Naive B cell (primary cell): ENCODE data around the gene WFDC10B. TPM values are rescaled to one million over a fixed set of nuclear protein-coding genes. Genes with fewer than 3 reads are reported as not detected.
"Not testable (repeated sequence)": the region's sequence is repeated elsewhere in the genome, so short reads cannot be mapped to it uniquely, and the experiment has no call there.

Experiments
- ATAC-seq, 2 donors: fragments of 150-1000 bp; cut with Tn5 transposase; 2 replicates each; pipeline ENCODE4 v1.10.0; 2021; ENCODE audit warnings: low read depth in 2 of 2, mild to moderate bottlenecking in 2 of 2, moderate library complexity in 2 of 2
- DNase-seq: peaks from one replicate; pipeline ENCODE4 v3.0.0; 2022
- H3K27ac Mint-ChIP-seq, 6 donors: one replicate each; pipeline ENCODE4 v1.8.0; 2020 to 2022; ENCODE audit warnings: mild to moderate bottlenecking in 6 of 6, mixed read lengths in 6 of 6, moderate library complexity in 5 of 6, inconsistent platforms in 2 of 6
- H3K27me3 Mint-ChIP-seq, 3 donors: one replicate each; pipeline ENCODE4 v1.8.0; 2021 to 2022; ENCODE audit warnings: mixed read lengths in 3 of 3, mild to moderate bottlenecking in 1 of 3
- H3K36me3 Mint-ChIP-seq, 2 donors: one replicate each; pipeline ENCODE4 v1.8.0; 2020 to 2022; ENCODE audit warnings: mixed read lengths in 2 of 2, inconsistent platforms in 1 of 2, mild to moderate bottlenecking in 1 of 2
- H3K4me1 Mint-ChIP-seq, 3 donors: one replicate each; pipeline ENCODE4 v1.8.0; 2020 to 2022; ENCODE audit warnings: mixed read lengths in 3 of 3, inconsistent platforms in 1 of 3, mild to moderate bottlenecking in 1 of 3, moderate library complexity in 1 of 3
- H3K4me3 Mint-ChIP-seq, 8 donors: one replicate each; pipeline ENCODE4 v1.8.0; 2020 to 2022; ENCODE audit warnings: mild to moderate bottlenecking in 8 of 8, mixed read lengths in 8 of 8, moderate library complexity in 8 of 8, inconsistent platforms in 2 of 8
- H3K9me3 Mint-ChIP-seq, 7 donors: one replicate each; pipeline ENCODE4 v1.8.0; 2020 to 2022; ENCODE audit warnings: mixed read lengths in 7 of 7, mild to moderate bottlenecking in 5 of 7, inconsistent platforms in 2 of 7, moderate library complexity in 1 of 7
- polyA plus RNA-seq, 6 donors: library from polyadenylated mRNA; unstranded; fragments of 300-500 nt; fragmentation: Illumina TruSeq; gene quantifications; one replicate each; pipeline ENCODE4 v1.2.3, GENCODE V29; 2021; ENCODE audit warnings: low read depth in 6 of 6

The WFDC10B gene
- polyA plus RNA-seq, 6 donors from 2014 or later, result not detected

DNA sequence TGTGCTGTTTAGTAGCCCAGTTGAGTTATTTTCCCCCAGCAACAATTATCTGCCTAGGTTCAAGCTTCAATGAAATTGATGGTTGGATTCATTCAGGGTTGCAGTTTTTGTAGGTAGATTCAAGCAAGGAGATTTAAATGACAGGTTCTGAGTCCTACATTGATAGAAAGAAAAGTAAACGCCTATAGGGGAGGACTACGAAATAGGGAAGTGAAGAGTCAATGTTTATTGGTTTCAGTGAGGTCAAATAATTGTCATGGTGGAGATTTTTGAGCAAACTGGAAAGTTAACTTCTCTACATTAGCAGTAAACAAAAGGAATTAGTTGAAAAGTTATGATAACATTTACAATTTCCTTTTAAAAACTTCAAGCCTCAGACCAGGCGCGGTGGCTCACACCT, 3.7 kb downstream of the WFDC10B start:
- peak in 1 of 2 donors; percentile 53 for ATAC-seq
- Mint-ChIP-seq H3K9me3 (peaks cover 0 to 2% (median 0%) of the 10 kb centered on the region in 7 donors), H3K27ac (peak overlapping the region; percentile 3 to 71 (median 47)), H3K27me3 (peaks cover 8 to 19% (median 17%) of the 10 kb centered on the region in 3 donors), H3K4me1 (peaks cover 9 to 26% (median 13%) of the 10 kb centered on the region in 3 donors), H3K36me3 (no peaks in the 10 kb centered on the region), H3K4me3 (peak overlapping the region in 3 of 8 donors; percentile 6 to 43 (median 37))
- DNase-seq, result no peak

DNA sequence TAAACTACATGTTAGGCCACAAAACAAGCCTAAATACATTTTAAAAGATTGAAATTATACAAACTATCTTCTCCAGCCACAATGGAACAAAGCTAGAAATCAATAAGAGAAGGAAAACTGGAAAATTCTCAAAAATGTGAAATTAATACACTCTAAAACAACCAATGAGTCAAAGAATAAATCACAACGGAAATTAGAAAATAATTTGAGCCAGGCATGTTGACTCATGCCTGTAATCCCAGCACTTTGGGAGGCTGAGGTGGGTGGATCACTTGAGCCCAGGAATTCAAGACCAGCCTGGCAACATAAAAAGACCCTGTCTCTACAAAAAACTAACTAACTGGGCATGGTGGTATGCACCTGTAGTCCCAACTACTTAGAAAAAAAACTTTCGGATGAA, 9.3 kb downstream of the WFDC10B start:
- H3K4me3 Mint-ChIP-seq, result no peak overlapping the region
- no peak for ATAC-seq
- no peak overlapping the region for H3K27ac Mint-ChIP-seq
- no peaks in the 10 kb centered on the region for H3K36me3 Mint-ChIP-seq
- peaks cover under 1 to 9% (median under 1%) of the 10 kb centered on the region in 3 donors for H3K4me1 Mint-ChIP-seq
- DNase-seq, result no peak
- H3K9me3 Mint-ChIP-seq, result peaks cover 0 to 6% (median 0%) of the 10 kb centered on the region in 7 donors
- peaks cover 0 to 40% (median 22%) of the 10 kb centered on the region in 3 donors for H3K27me3 Mint-ChIP-seq

DNA sequence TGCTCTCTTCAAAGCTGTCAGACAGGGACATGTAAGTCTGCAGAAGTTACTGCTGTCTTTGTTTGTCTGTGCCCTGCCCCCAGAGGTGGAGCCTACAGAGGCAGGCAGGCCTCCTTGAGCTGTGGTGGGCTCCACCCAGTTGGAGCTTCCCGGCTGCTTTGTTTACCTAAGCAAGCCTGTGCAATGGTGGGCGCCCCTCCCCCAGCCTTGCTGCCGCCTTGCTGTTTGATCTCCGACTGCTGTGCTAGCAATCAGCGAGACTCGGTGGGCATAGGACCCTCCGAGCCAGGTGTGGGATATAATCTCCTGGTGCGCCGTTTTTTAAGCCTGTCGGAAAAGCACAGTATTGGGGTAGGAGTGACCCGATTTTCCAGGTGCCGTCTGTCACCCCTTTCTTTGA, 11.5 kb downstream of the WFDC10B start:
- not testable (repeated sequence) for H3K36me3 Mint-ChIP-seq, H3K27ac Mint-ChIP-seq, ATAC-seq, H3K9me3 Mint-ChIP-seq, DNase-seq, H3K4me1 Mint-ChIP-seq, H3K4me3 Mint-ChIP-seq
- H3K27me3 Mint-ChIP-seq, result peaks cover 0 to 42% (median 22%) of the 10 kb centered on the region in 3 donors

DNA sequence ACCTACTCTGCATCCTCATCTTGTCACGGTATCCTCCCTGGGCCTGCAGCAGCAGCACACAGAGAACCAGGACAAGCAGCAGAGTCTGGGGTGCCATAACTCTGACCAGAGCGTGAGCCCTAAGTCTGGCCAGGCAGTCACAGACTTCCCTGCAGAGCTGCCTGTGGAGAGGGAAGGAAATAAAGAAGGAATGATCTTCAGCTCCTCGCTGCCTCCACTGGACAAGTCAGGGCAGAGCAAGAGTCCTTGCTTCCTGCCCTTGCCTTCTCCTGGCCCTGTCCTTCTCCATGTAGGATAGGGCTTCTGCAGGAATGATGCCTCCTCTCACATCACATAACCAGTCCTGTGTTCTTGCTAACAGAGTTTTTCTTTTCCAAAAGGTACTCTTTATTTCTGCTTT, 18.9 kb downstream of the WFDC10B start:
- DNase-seq (no peak), ATAC-seq (no peak)
- H3K27ac Mint-ChIP-seq, result no peak overlapping the region
- peaks cover 14 to 45% (median 19%) of the 10 kb centered on the region in 3 donors for H3K27me3 Mint-ChIP-seq
- H3K4me1 Mint-ChIP-seq, result no peaks in the 10 kb centered on the region
- no peaks in the 10 kb centered on the region for H3K36me3 Mint-ChIP-seq
- peaks cover 0 to 15% (median 0%) of the 10 kb centered on the region in 7 donors for H3K9me3 Mint-ChIP-seq
- H3K4me3 Mint-ChIP-seq, result no peak overlapping the region

DNA sequence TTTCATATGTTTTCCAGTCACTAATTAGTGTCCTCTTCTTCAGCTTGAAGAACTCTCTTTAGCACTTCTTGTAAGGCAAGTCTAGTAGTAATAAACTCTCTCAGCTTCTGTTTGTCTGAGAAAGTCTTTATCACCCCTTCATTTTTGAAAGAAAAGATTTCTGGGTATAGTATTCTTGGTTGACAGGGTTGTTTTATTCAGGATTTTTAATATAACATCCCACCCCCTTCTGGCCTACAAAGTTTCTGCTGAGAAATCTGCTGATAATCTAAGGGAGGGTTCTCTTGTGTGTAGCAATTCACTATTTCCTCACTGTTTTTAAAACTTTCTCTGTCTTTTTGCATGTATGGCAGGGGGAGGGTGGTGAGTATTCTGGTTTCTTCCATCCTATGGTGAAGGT, 25.2 kb downstream of the WFDC10B start:
- H3K9me3 Mint-ChIP-seq, result peaks cover 12 to 55% (median 40%) of the 10 kb centered on the region in 7 donors
- no peak overlapping the region for H3K27ac Mint-ChIP-seq
- no peaks in the 10 kb centered on the region for H3K4me1 Mint-ChIP-seq
- H3K4me3 Mint-ChIP-seq, result no peak overlapping the region
- DNase-seq (no peak), ATAC-seq (no peak)
- H3K36me3 Mint-ChIP-seq, result peaks cover 9 to 21% of the 10 kb centered on the region in 2 donors
- peaks cover 15 to 54% (median 32%) of the 10 kb centered on the region in 3 donors for H3K27me3 Mint-ChIP-seq

DNA sequence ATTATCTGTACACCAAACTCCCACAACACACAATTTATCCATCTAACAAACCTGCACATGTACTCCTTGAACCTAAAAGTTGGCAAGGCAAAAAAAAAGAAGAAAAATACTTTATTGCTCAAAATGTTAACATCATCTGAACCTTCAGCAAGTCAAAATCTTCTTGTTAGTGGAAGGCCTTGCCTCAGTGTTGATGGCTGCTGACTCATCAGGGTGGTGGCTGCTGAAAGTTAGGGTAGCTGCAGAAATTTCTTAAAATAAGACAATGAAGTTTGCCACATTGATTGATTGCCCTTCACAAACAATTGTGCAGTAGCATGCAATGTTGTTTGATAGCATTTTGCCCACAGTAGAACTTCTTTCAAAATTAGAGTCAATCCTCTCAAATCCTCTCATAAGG, 32.1 kb downstream of the WFDC10B start:
- peaks cover 7 to 34% (median 17%) of the 10 kb centered on the region in 7 donors for H3K9me3 Mint-ChIP-seq
- peaks cover 5 to 6% of the 10 kb centered on the region in 2 donors for H3K36me3 Mint-ChIP-seq
- no peaks in the 10 kb centered on the region for H3K4me1 Mint-ChIP-seq
- peaks cover 31 to 48% (median 35%) of the 10 kb centered on the region in 3 donors for H3K27me3 Mint-ChIP-seq
- no peak overlapping the region for H3K4me3 Mint-ChIP-seq
- ATAC-seq (no peak), DNase-seq (no peak)
- no peak overlapping the region for H3K27ac Mint-ChIP-seq

DNA sequence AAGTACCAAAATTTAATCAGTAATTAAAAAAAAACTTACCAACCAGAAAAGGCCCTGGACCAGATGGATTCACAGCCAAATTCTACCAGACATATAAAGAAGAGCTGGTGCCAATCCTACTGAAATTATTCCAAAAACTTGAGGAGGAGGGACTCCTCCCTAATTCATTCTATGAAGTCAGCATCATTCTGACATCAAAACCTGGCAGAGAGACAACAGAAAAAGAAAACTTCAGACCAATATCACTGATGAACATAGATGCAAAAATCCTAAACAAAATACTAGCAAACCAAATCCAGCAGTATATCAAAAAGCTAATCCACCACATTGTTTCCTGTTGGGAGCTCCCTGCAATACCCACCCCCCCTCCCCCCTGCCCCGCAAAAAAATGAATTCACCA, 34.7 kb downstream of the WFDC10B start, which contains the start of gene WFDC11:
WFDC11 (minus strand) TSS at position 101 of the 400 bp plus-strand sequence. CDS start 19,639 bp downstream, outside the sequence.
- ATAC-seq (no peak), DNase-seq (no peak)
- Mint-ChIP-seq H3K4me3 (no peak within 1 kb of the TSS), H3K27ac (peak within 1 kb of the TSS in 2 of 6 donors; percentile 2 to 87), H3K4me1 (no peaks in the 10 kb centered on the region), H3K36me3 (peaks cover 0 to 6% of the 10 kb centered on the region in 2 donors), H3K9me3 (peaks cover 0 to 14% (median 7%) of the 10 kb centered on the region in 7 donors), H3K27me3 (peaks cover 29 to 39% (median 39%) of the 10 kb centered on the region in 3 donors)

DNA sequence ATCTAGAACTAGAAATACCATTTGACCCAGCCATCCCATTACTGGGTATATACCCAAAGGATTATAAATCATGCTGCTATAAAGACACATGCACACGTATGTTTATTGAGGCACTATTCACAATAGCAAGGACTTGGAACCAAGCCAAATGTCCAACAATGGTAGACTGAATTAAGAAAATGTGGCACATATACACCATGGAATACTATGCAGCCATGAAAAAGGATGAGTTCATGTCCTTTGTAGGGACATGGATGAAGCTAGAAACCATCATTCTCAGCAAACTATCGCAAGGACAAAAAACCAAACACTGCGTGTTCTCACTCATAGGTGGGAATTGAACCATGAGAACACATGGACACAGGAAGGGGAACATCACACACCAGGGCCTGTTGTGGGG, 47.8 kb downstream of the WFDC10B start:
- not testable (repeated sequence) for H3K4me1 Mint-ChIP-seq, ATAC-seq, DNase-seq, H3K4me3 Mint-ChIP-seq, H3K36me3 Mint-ChIP-seq, H3K27ac Mint-ChIP-seq
- peaks cover 0 to 30% (median 7%) of the 10 kb centered on the region in 7 donors for H3K9me3 Mint-ChIP-seq
- H3K27me3 Mint-ChIP-seq, result peaks cover 3 to 15% (median 8%) of the 10 kb centered on the region in 3 donors

DNA sequence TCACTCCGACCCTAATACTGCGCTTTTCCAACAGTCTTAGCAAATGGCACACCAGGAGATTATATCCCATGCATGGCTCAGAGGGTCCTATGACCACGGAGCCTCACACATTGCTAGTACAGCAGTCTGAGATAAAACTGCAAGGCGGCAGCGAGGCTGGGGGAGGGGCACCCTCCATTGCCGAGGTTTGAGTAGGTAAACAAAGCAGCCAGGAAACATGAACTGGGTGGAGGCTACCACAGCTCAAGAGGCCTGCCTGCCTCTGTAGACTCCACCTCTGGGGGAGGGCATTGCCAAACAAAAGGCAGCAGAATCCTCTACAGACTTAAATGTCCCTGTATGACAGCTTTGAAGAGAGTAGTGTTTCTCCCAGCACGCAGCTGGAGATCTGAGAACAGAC, 53.1 kb downstream of the WFDC10B start:
- not testable (repeated sequence) for H3K9me3 Mint-ChIP-seq, H3K4me3 Mint-ChIP-seq, H3K36me3 Mint-ChIP-seq, DNase-seq, H3K27ac Mint-ChIP-seq, ATAC-seq, H3K4me1 Mint-ChIP-seq
- H3K27me3 Mint-ChIP-seq, result peaks cover 3 to 21% (median 15%) of the 10 kb centered on the region in 3 donors

DNA sequence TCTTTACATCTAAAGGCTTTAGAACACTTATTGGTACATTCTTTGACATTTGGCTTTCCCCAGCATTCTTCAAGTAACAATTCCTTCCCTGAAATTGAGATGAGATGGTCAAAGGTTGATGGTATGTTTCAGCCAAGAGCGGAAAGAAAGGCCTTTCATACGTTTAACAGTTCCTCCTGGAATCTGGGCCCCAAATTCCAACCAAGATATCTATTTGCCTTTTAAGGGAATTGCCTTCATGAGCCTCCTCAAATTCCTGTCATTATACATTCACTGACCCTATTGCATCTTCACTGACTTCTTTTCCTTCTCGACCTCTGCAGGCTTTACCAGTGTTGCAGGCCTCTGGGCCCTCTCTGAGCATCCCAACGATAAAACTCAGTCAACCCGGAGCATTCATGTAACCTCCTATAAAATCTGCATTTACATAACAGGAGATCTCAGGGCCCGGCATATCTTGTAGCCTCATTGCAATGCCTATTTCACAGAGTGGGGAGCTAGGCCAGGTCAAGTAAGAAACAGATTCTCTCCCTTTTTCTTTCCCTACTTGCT, 55.4 kb downstream of the WFDC10B start:
- H3K27me3 Mint-ChIP-seq, result peaks cover 4 to 20% (median 12%) of the 10 kb centered on the region in 3 donors
- ATAC-seq (no peak), DNase-seq (no peak)
- peaks cover 0 to 2% (median 0%) of the 10 kb centered on the region in 7 donors for H3K9me3 Mint-ChIP-seq
- no peaks in the 10 kb centered on the region for H3K4me1 Mint-ChIP-seq
- no peaks in the 10 kb centered on the region for H3K36me3 Mint-ChIP-seq
- peak overlapping the region in 2 of 6 donors; percentile 33 to 53 for H3K27ac Mint-ChIP-seq
- no peak overlapping the region for H3K4me3 Mint-ChIP-seq

DNA sequence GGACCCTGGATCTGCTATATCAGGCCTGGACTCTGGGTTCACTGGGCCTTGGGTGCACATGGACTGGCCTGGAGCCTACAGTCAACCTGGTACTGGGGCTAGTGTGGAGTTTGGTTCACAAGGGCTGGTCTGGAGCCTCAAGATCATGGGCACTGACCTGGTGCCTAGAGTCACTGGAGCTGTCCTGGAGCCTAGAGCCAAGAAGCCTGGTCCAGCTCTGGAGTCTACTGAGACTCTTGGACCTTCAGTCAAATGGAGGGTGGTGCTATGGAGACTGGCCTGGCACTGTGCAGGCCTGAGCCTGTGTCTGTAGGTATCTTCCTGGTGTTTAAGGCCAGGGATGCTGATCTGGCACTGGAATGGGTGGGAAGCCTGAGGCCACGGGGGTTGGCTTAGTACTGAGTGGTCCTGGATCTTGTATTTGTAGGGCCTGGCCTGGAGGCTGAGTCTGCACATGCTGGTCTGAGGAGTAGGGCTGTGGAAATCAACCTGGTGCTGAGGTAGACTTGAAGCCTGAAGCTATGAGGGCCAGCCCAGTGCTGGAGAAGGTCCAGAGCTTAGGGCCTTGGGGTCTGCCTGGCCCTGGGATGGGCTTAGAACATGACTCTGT, 57.3 kb downstream of the WFDC10B start:
- no peak for ATAC-seq
- Mint-ChIP-seq H3K4me3 (no peak overlapping the region), H3K4me1 (no peaks in the 10 kb centered on the region), H3K27ac (peak overlapping the region in 1 of 6 donors; percentile 14), H3K36me3 (no peaks in the 10 kb centered on the region), H3K27me3 (peaks cover 10 to 22% (median 12%) of the 10 kb centered on the region in 3 donors), H3K9me3 (peaks cover 0 to 2% (median 0%) of the 10 kb centered on the region in 7 donors)
- no peak for DNase-seq

DNA sequence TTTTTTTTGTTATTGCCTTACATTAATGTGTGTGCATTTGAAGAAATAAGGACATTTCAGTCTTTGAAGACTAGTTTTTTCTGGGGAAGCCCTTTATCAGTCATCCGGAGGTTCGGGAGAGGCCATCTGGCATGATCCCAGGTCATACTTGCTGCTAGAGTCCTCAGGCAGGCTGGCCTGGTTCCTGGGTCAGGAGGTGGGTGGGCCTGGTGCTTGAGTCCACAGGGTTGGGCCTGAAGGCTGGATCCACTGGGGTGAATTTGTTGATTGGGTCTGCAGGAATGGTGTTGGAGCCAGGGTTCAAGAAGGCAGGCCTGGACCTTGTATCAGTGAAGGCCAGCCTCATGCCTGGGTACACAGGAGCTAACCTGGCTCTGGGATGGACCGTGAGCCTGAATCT, 57.9 kb downstream of the WFDC10B start:
- H3K4me3 Mint-ChIP-seq, result no peak overlapping the region
- ATAC-seq (no peak), DNase-seq (no peak)
- H3K27me3 Mint-ChIP-seq, result peaks cover 5 to 22% (median 15%) of the 10 kb centered on the region in 3 donors
- H3K9me3 Mint-ChIP-seq, result peaks cover 0 to 2% (median 0%) of the 10 kb centered on the region in 7 donors
- no peaks in the 10 kb centered on the region for H3K4me1 Mint-ChIP-seq
- no peaks in the 10 kb centered on the region for H3K36me3 Mint-ChIP-seq
- H3K27ac Mint-ChIP-seq, result no peak overlapping the region

DNA sequence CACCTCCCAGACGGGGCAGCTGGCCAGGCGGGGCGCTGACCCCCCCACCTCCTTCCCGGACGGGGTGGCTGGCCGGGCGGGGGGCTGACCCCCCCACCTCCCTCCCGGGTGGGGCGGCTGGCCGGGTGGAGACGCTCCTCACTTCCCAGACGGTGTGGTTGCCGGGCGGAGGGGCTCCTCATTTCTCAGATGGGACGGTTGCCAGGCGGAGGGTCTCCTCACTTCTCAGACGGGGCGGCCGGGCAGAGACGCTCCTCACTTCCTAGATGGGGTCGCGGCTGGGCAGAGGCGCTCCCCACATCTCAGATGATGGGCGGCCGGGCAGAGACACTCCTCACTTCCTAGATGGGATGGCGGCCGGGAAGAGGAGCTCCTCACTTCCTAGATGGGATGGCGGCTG, 59.0 kb downstream of the WFDC10B start:
- not testable (repeated sequence) for H3K4me3 Mint-ChIP-seq, H3K36me3 Mint-ChIP-seq, H3K9me3 Mint-ChIP-seq, H3K4me1 Mint-ChIP-seq, DNase-seq, H3K27ac Mint-ChIP-seq, ATAC-seq
- peaks cover 5 to 15% (median 15%) of the 10 kb centered on the region in 3 donors for H3K27me3 Mint-ChIP-seq

DNA sequence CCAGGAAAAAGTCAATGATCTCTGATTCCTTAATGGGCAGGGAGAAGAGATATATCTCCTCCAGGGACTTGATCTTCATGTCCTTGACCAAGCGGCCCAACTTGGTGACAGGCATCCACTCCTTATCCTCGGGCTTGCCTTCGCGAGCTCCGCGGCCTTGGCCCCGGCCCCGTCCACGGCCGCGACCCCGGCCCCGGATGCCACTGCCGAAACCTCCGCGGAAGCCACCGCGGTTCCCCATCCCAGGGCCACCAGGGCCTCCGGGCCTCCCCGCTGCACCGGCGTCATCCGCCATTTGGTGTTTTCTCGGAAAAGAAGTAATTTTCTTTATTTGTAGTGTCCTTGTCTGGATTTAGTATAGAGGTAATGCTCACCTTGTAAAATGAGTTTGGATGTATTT, 63.7 kb downstream of the WFDC10B start:
- peaks cover 16 to 24% (median 23%) of the 10 kb centered on the region in 3 donors for H3K27me3 Mint-ChIP-seq
- not testable (repeated sequence) for H3K4me3 Mint-ChIP-seq, H3K4me1 Mint-ChIP-seq, H3K27ac Mint-ChIP-seq, ATAC-seq, DNase-seq, H3K36me3 Mint-ChIP-seq, H3K9me3 Mint-ChIP-seq
